Epithelial cell of proximal tubule (primary cell): ENCODE results near the gene ABCA8. TPM values are rescaled to one million over a fixed set of nuclear protein-coding genes. Genes with fewer than 3 reads are reported as not detected.

Experiments used
- DNase-seq: peaks from one replicate; pipeline ENCODE4 v3.0.0-alpha.2; 2011; ENCODE audit warnings: low read depth
- H3K4me3 ChIP-seq: 2 replicates; pipeline ENCODE4 v1.5.1; 2011; ENCODE audit warnings: low read depth, mild to moderate bottlenecking, low read length
- total RNA-seq: library from RNA; depleted of rRNA; stranded (reverse); fragments of >200 nt; gene quantifications from 2 replicates; pipeline ENCODE4 v1.2.3, GENCODE V29; 2015
- TF ChIP-seq, protein P1 (sequence below): conservative IDR thresholded peaks from 2 replicates; pipeline ENCODE4 v1.5.1; 2012; ENCODE audit warnings: low read depth, mild to moderate bottlenecking, low read length

Gene ABCA8
- total RNA-seq, 1 donor from 2014 or later: not detected

DNA sequence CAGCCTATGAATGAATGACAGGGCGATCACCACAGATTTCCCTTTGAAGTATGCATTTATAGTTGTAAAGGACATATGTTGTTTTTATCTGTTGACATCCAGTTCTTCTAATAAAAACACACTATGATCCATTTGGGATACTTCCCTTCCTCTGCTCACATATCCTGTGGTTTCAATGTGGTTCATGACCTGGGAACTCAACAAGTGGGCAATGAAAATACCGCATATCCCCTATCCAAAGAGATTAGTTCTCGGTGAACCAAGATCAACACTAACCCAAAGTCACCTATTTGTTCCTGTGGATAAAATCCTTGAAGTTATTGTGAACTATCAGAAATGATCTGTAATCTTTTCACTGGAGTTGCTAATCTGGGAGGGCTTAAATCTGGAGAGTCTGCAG, 16.0 kb downstream of the ABCA8 start:
- TF ChIP-seq, protein P1, sequence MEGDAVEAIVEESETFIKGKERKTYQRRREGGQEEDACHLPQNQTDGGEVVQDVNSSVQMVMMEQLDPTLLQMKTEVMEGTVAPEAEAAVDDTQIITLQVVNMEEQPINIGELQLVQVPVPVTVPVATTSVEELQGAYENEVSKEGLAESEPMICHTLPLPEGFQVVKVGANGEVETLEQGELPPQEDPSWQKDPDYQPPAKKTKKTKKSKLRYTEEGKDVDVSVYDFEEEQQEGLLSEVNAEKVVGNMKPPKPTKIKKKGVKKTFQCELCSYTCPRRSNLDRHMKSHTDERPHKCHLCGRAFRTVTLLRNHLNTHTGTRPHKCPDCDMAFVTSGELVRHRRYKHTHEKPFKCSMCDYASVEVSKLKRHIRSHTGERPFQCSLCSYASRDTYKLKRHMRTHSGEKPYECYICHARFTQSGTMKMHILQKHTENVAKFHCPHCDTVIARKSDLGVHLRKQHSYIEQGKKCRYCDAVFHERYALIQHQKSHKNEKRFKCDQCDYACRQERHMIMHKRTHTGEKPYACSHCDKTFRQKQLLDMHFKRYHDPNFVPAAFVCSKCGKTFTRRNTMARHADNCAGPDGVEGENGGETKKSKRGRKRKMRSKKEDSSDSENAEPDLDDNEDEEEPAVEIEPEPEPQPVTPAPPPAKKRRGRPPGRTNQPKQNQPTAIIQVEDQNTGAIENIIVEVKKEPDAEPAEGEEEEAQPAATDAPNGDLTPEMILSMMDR: no peak
- H3K4me3 ChIP-seq: no peak overlapping the region
- no peak for DNase-seq

DNA sequence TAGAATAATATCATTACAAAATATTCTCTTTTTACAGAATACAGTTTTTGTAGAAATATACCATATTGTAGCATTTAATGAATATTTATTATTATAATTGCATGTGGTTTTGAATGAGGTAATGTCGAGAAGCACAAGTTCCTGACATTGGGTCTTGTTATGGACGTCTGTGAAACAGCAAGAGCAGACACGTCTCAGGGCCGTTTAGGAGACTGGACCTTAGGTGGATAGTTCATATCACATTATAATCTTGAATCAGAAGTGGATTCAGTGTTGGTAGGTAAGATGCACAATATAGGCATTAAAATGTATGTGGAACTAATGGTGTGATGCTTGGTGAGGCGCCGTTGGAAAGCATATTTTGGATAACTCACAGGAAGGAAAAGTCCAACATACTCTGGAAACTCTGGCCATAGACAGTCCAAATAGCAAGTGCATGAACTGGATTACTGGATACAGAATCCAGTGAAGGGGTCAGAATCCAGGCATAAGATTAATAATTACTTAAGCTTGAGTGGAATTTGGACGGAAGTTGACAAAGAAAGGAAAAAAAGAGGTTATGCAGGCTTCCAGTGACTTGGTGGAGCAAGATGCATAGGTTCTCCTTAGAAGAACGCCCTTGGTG, 17.2 kb downstream of the ABCA8 start:
- DNase-seq: peak; percentile 6
- no peak overlapping the region for H3K4me3 ChIP-seq
- TF ChIP-seq, protein P1: no peak

DNA sequence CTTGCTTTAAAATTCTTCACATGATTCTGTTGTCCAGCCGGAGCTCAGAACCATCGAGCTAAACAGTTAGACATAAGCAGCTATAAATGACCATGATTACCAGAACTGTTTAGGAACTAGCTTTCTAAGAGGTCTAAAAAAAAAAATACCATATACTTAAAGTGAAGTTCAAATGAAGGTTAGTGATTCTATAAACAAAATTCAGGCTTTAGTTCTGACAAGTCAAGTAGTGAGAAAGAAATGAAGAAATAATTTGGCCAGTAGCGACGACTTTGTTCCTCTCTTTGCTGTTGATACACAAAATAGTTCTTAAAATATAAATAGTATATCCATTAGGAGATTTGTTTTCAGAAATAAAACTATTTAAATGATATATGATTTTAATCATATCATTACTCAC, 27.7 kb downstream of the ABCA8 start:
- DNase-seq: no peak
- no peak overlapping the region for H3K4me3 ChIP-seq
- TF ChIP-seq, protein P1: no peak

DNA sequence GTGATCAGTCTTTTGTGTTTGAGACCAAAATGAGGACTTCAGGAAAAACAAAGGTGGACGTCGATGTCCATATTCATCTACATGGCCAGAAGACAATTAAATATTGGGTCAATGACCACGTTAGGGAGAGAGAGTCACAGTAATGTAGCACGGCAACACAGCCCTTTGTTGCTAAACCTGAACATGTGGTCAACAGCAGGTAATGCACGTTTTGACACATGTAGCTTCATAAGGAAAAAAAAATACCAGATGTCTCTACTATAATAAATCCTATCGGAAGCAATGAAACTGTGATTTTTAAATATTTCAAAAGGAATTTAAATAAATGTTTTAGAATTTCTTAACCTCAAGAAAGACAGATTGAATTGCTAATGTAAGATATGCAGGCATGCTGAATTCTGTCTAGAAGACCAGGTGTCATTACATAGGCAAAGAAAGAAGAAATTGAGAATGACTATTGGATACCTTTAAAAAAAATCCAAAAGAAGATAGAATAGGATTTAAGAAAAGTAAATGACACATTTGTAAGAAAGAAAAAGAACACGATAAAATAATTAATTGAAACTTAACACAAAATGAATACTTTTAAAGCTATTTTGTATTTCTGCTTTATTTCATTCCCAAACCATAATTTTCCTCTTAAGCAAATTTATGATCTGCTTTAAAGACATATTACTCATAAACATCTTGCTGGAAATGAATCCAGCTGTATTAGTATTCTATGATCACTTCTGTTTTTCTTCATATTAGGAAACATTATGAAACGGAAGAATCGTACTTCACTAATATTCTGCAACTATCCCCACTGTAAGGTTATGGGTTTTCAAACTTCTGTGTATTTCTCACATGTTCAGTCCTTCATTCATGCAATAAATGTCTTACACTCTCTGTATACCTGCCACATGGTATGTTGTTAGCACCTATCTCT, 30.1 kb downstream of the ABCA8 start:
- TF ChIP-seq, protein P1: no peak
- no peak for DNase-seq
- H3K4me3 ChIP-seq: no peak overlapping the region

DNA sequence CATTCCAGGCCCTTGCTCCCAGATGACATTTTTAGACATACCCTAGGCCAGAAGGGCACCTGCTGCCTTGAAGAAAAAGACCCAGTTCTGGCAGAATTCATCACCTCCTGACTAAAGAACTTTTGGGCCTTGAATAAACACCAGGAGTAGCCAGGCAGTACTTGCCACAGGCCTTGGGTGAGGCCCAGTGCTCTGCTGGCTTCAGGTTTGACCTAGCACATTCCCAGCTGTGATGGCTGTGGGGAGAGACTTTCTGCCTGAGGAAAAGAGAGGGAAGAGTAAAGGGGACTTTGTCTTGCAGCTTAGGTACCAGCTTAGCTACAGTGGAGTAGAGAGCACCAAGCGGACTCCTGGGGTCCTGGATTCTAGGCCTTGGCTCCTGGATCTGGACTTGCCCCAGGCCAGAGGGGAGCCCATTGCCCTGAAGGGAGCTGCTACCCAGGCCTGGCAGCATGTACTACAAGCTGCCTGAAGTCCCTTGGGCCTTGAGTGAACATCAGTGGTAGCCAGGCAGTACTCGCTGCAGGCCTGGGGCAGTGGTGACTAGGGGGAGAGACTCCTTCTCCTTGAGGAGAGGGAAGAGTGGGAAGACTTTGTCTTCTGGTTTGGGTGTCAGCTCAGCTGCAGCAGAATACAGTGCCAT, 44.3 kb downstream of the ABCA8 start:
- no peak for DNase-seq
- no peak overlapping the region for H3K4me3 ChIP-seq
- TF ChIP-seq, protein P1: no peak

DNA sequence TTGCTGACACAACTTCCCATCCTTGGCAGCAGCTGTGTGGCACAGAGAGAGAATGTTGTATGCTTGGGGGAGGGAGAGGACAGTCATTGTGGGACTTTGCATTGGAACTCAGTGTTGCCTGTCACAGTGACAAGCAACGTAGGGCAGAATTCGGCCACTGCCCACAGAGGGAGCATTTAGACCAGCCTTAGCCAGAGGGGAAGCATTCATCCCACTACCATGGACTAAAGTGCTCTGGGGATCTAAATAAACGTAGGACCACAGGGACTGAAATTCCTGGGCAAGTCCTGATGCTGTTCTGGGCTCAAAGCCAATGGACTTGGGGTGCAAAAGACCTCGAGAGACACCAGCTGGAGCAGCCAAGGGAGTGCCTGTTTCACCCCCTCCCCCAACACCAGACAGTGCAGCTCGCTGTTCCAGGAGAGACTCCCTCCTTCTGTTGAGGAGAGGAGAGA, 44.9 kb downstream of the ABCA8 start:
- no peak overlapping the region for H3K4me3 ChIP-seq
- DNase-seq: no peak
- TF ChIP-seq, protein P1: no peak
